MCF 10A (cell line): ENCODE measurements around the gene DIP2C. TPM values are rescaled to one million over a fixed set of nuclear protein-coding genes. Genes with fewer than 3 reads are reported as not detected.

Source experiments
- BruUV-seq: library from RNA; stranded (reverse); fragments of 400-500 nt; replicated peaks from 2 replicates; lab custom pipeline; 2021; lab: Mats Ljungman, UMichigan
- CTCF ChIA-PET: fragments of 300-600 bp; sonication (Branson Sonifier 250); formaldehyde crosslinking; extraction: SDS; loops from one replicate; lab custom pipeline; 2021; ENCODE audit warnings: antibody characterized with exemption, inconsistent platforms; lab: Yijun Ruan, JAX
- POLR2A ChIA-PET: fragments of 300-600, 350-650 bp; sonication (Branson Sonifier 250); formaldehyde crosslinking; extraction: SDS; loops from one replicate; lab custom pipeline; 2020; ENCODE audit warnings: antibody characterized with exemption, inconsistent platforms; lab: Yijun Ruan, JAX
- DNase-seq: peaks from one replicate; pipeline ENCODE4 v3.0.0-alpha.2; 2018; ENCODE audit not compliant: unreplicated experiment
- H3K27ac Mint-ChIP-seq: one replicate; pipeline ENCODE4 v1.8.0; 2022; ENCODE audit warnings: mild to moderate bottlenecking, low read depth, mixed read lengths; ENCODE audit not compliant: unreplicated experiment
- H3K27me3 Mint-ChIP-seq: one replicate; pipeline ENCODE4 v1.8.0; 2022; ENCODE audit warnings: mixed read lengths; ENCODE audit not compliant: insufficient read depth, unreplicated experiment
- H3K36me3 Mint-ChIP-seq: one replicate; pipeline ENCODE4 v1.8.0; 2022; ENCODE audit warnings: mild to moderate bottlenecking, moderate library complexity, mixed read lengths; ENCODE audit not compliant: insufficient read depth, unreplicated experiment
- H3K4me1 Mint-ChIP-seq: one replicate; pipeline ENCODE4 v1.8.0; 2022; ENCODE audit warnings: mixed read lengths; ENCODE audit not compliant: insufficient read depth, unreplicated experiment
- H3K4me3 Mint-ChIP-seq: one replicate; pipeline ENCODE4 v1.8.0; 2022; ENCODE audit warnings: mild to moderate bottlenecking, moderate library complexity, mixed read lengths; ENCODE audit not compliant: unreplicated experiment
- H3K9me3 Mint-ChIP-seq: one replicate; pipeline ENCODE4 v1.8.0; 2022; ENCODE audit warnings: mixed read lengths; ENCODE audit not compliant: unreplicated experiment
- CTCF ChIP-seq: fragments of 200-600 bp; IDR thresholded peaks from one replicate; pipeline ENCODE4 v1.8.0; 2022; ENCODE audit warnings: antibody characterized with exemption, mild to moderate bottlenecking; ENCODE audit not compliant: unreplicated experiment
- intact Hi-C: fragments of 100-400 bp; cut with micrococcal nuclease; formaldehyde crosslinking; loops from 2 replicates; pipeline ENCODE4 v1.14.1; 2022
- total RNA-seq: library from RNA; stranded (reverse); gene quantifications from 2 replicates; pipeline ENCODE4 v1.2.3, GENCODE V29; 2022

Gene DIP2C
- total RNA-seq, 1 experiment from 2014 or later: 0.37 TPM

- H3K27me3 Mint-ChIP-seq: peaks cover 13% of the 10 kb centered on the region
- ChIA-PET CTCF (no interaction called here), POLR2A (no interaction called here)
- intact Hi-C loops: no loop called here
- peaks cover 4% of the 10 kb centered on the region for H3K9me3 Mint-ChIP-seq
- no TSS peak for BruUV-seq
- H3K36me3 Mint-ChIP-seq: no peaks in the 10 kb centered on the region
- H3K27ac Mint-ChIP-seq: no peak overlapping the region
- H3K4me3 Mint-ChIP-seq: no peak overlapping the region
- TF ChIP-seq CTCF: no peak
- no peaks in the 10 kb centered on the region for H3K4me1 Mint-ChIP-seq
- no peak for DNase-seq
These were observed 52.7 kb downstream of the DIP2C start for GRCh38 chr10:636769-637168.

- TF ChIP-seq CTCF: no peak
- Mint-ChIP-seq H3K27me3 (peaks cover 13% of the 10 kb centered on the region), H3K36me3 (no peaks in the 10 kb centered on the region), H3K27ac (no peak overlapping the region), H3K4me3 (no peak overlapping the region), H3K9me3 (peaks cover 6% of the 10 kb centered on the region), H3K4me1 (no peaks in the 10 kb centered on the region)
- no peak for DNase-seq
- ChIA-PET POLR2A (no interaction called here), CTCF (no interaction called here)
- intact Hi-C loops: no loop called here
- BruUV-seq: no TSS peak
These were observed 53.3 kb downstream of the DIP2C start for GRCh38 chr10:636016-636730.

- peaks cover 6% of the 10 kb centered on the region for H3K9me3 Mint-ChIP-seq
- DNase-seq: no peak
- H3K4me3 Mint-ChIP-seq: no peak overlapping the region
- intact Hi-C loops: no loop called here
- ChIA-PET POLR2A (no interaction called here), CTCF (no interaction called here)
- peaks cover 13% of the 10 kb centered on the region for H3K27me3 Mint-ChIP-seq
- H3K4me1 Mint-ChIP-seq: no peaks in the 10 kb centered on the region
- no TSS peak for BruUV-seq
- H3K36me3 Mint-ChIP-seq: no peaks in the 10 kb centered on the region
- TF ChIP-seq CTCF: no peak
- no peak overlapping the region for H3K27ac Mint-ChIP-seq
These were observed 54.2 kb downstream of the DIP2C start for GRCh38 chr10:635088-635861.

- Mint-ChIP-seq H3K4me1 (no peaks in the 10 kb centered on the region), H3K27ac (no peak overlapping the region), H3K36me3 (no peaks in the 10 kb centered on the region), H3K27me3 (peaks cover 13% of the 10 kb centered on the region), H3K4me3 (no peak overlapping the region), H3K9me3 (peaks cover 6% of the 10 kb centered on the region)
- intact Hi-C loops: no loop called here
- BruUV-seq: no TSS peak
- POLR2A ChIA-PET: no interaction called here
- CTCF ChIA-PET: interaction anchor here (0.6 kb wide), 1 partner anchor 335 kb away, joined by 5 read pairs; no protein-coding TSS in a partner anchor
- DNase-seq: no peak
- TF ChIP-seq CTCF: no peak
These were observed 55.2 kb downstream of the DIP2C start for GRCh38 chr10:634256-634655.
